ENCODE measurements around the gene WWOX. TPM values are rescaled to one million over a fixed set of nuclear protein-coding genes. Genes with fewer than 3 reads are reported as not detected.

The WWOX gene
- total and polyA plus RNA-seq, 2 of the 4 experiments (the other 2 are of a cell fraction): 2.7 to 5.4 TPM

DNA sequence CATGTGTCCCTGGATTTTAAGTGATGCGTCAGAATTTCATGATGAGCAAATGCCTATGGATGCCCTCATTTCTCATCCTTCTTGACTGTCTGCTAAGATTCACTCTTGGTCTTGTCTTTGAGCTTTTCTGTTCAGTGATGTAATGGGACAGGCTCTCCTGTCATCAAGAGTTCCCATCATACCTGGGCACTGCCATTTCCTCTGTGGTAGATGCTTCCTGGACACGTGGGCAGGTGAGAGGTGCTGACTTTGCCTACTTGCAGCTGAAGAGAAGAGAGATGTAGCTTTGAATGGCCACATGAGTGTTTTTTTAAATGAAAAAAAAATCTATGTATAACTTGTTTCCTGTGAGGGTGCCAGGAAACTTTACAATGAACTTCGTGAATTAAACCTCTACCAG lies 943.4 kb downstream of the WWOX start:
- H2AK9ac ChIP-seq (replicated peaks; ENCODE audit: low read depth, low read length, poor library complexity): no peak overlapping the region
- ChIA-PET CTCF (no interaction called here), POLR2A (ENCODE audit: unreplicated experiment) (no interaction called here)
- H3K36me3 ChIP-seq (ENCODE audit: control insufficient read depth, insufficient read depth, low read length): no peaks in the 10 kb centered on the region
- no peaks in the 10 kb centered on the region for H3K79me1 ChIP-seq (ENCODE audit: low read depth in 1 of 2, low read length in 2 of 2)
- WGBS, 2 experiments (ENCODE audit: extremely low coverage in 2 of 2, insufficient read length in 1 of 2): no CpG with 5 or more reads among the region's 3 CpGs
- no peaks in the 10 kb centered on the region for H4K20me1 ChIP-seq (ENCODE audit: insufficient read depth, low read length)
- DNase-seq (no peak), ATAC-seq (ENCODE audit: low read depth) (no peak)
- TF ChIP-seq MAZ (IDR thresholded peaks at IDR 0.05; ENCODE audit: borderline replicate concordance, low read depth, low read length) (no peak), POLR2A (IDR thresholded peaks at IDR 0.05; ENCODE audit: low read depth, low read length) (no peak), RCOR1 (IDR thresholded peaks at IDR 0.05; ENCODE audit: insufficient replicate concordance, low read length) (no peak), MXI1 (IDR thresholded peaks at IDR 0.05; ENCODE audit: borderline replicate concordance, low read depth, low read length) (no peak), CEBPB (IDR thresholded peaks at IDR 0.05; ENCODE audit: low read depth, low read length) (no peak), BHLHE40 (IDR thresholded peaks at IDR 0.05; ENCODE audit: low read depth, low read length) (no peak), MAFK (IDR thresholded peaks at IDR 0.05; ENCODE audit: low read depth, low read length) (no peak), FOS (IDR thresholded peaks at IDR 0.05; ENCODE audit: low read depth, low read length) (no peak), RAD21 (IDR thresholded peaks at IDR 0.05; ENCODE audit: low read length) (no peak), CHD1 (IDR thresholded peaks at IDR 0.05; ENCODE audit: low read depth, low read length) (no peak), SMC3 (IDR thresholded peaks at IDR 0.05; ENCODE audit: low read depth, low read length) (no peak), NFE2L2 (IDR thresholded peaks at IDR 0.05; ENCODE audit: low read depth, low read length) (no peak)
- TF ChIP-seq, protein P1, sequence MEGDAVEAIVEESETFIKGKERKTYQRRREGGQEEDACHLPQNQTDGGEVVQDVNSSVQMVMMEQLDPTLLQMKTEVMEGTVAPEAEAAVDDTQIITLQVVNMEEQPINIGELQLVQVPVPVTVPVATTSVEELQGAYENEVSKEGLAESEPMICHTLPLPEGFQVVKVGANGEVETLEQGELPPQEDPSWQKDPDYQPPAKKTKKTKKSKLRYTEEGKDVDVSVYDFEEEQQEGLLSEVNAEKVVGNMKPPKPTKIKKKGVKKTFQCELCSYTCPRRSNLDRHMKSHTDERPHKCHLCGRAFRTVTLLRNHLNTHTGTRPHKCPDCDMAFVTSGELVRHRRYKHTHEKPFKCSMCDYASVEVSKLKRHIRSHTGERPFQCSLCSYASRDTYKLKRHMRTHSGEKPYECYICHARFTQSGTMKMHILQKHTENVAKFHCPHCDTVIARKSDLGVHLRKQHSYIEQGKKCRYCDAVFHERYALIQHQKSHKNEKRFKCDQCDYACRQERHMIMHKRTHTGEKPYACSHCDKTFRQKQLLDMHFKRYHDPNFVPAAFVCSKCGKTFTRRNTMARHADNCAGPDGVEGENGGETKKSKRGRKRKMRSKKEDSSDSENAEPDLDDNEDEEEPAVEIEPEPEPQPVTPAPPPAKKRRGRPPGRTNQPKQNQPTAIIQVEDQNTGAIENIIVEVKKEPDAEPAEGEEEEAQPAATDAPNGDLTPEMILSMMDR (conservative IDR thresholded peaks at IDR 0.05; ENCODE audit: low read depth, low read length): no peak
- TF ChIP-seq, protein P2, sequence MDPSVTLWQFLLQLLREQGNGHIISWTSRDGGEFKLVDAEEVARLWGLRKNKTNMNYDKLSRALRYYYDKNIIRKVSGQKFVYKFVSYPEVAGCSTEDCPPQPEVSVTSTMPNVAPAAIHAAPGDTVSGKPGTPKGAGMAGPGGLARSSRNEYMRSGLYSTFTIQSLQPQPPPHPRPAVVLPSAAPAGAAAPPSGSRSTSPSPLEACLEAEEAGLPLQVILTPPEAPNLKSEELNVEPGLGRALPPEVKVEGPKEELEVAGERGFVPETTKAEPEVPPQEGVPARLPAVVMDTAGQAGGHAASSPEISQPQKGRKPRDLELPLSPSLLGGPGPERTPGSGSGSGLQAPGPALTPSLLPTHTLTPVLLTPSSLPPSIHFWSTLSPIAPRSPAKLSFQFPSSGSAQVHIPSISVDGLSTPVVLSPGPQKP (IDR thresholded peaks at IDR 0.05; ENCODE audit: borderline replicate concordance, low read depth, low read length): no peak
- TF ChIP-seq, protein P3, sequence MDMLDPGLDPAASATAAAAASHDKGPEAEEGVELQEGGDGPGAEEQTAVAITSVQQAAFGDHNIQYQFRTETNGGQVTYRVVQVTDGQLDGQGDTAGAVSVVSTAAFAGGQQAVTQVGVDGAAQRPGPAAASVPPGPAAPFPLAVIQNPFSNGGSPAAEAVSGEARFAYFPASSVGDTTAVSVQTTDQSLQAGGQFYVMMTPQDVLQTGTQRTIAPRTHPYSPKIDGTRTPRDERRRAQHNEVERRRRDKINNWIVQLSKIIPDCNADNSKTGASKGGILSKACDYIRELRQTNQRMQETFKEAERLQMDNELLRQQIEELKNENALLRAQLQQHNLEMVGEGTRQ (IDR thresholded peaks at IDR 0.05; ENCODE audit: low read depth, low read length): no peak
- H3K56ac ChIP-seq (ENCODE audit: extremely low read depth, insufficient read depth, low read length): no peak overlapping the region
- no peak overlapping the region for H3K9ac ChIP-seq (ENCODE audit: low read depth, low read length)
- no peak overlapping the region for H2BK15ac ChIP-seq (ENCODE audit: low read depth, low read length)
- H3K9me3 ChIP-seq (ENCODE audit: control insufficient read depth, insufficient read depth, low read length): peaks cover 36% of the 10 kb centered on the region
- H4K5ac ChIP-seq (ENCODE audit: low read depth, low read length): no peak overlapping the region
- no TSS peak for BruUV-seq (replicated peaks)
- dilution Hi-C loops (cut with HindIII; ENCODE audit: low sequenced_read_pairs, unreplicated experiment) (no loop called here), intact Hi-C loops (cut with micrococcal nuclease) (no loop called here), in situ Hi-C loops (cut with MboI; ENCODE audit: low sequenced_read_pairs) (no loop called here)
- H3K4me1 ChIP-seq (ENCODE audit: control insufficient read depth, insufficient read depth, low read length): no peaks in the 10 kb centered on the region
- no peak overlapping the region for H3K18ac ChIP-seq (ENCODE audit: low read depth, low read length)
- H4K91ac ChIP-seq (ENCODE audit: insufficient read depth, low read depth, low read length): no peak overlapping the region
- H2BK5ac ChIP-seq (ENCODE audit: low read depth, low read length, poor library complexity, severe bottlenecking): no peak overlapping the region
- no peak overlapping the region for H2BK20ac ChIP-seq (ENCODE audit: low read depth, low read length)
- no peak overlapping the region for H4K8ac ChIP-seq (ENCODE audit: low read depth in 2 of 2, low read length in 2 of 2)
- no peaks in the 10 kb centered on the region for H3K9me1 ChIP-seq (ENCODE audit: insufficient read depth, low read length)
- no peak overlapping the region for H2BK120ac ChIP-seq (ENCODE audit: low read depth, low read length)
- no peak overlapping the region for H3K14ac ChIP-seq (replicated peaks; ENCODE audit: low read depth, low read length)
- no peak overlapping the region for H3K4me2 ChIP-seq (ENCODE audit: low read depth, low read length)
- H3K23ac ChIP-seq (ENCODE audit: low read depth, low read length): no peak overlapping the region
- H3K4me3 ChIP-seq (ENCODE audit: insufficient read depth, low read depth, low read length): no peak overlapping the region
- no peak overlapping the region for H3K27ac ChIP-seq (ENCODE audit: insufficient read depth, low read length)
- no peak overlapping the region for H2AFZ ChIP-seq (replicated peaks; ENCODE audit: low read length, poor library complexity)
- no peak overlapping the region for H2AK5ac ChIP-seq (ENCODE audit: low read depth, low read length)
- no peak overlapping the region for H3K4ac ChIP-seq (ENCODE audit: low read depth, low read length)
- no peaks in the 10 kb centered on the region for H3K27me3 ChIP-seq (ENCODE audit: control insufficient read depth, insufficient read depth, low read length)
